GM18498 (cell line): ENCODE results near the gene ARHGAP24.

Experiments used
- ATAC-seq: cut with Tn5 transposase; IDR thresholded peaks from one replicate; pipeline ENCODE4 v1.9.1; 2021; ENCODE audit warnings: mild to moderate bottlenecking, moderate library complexity; ENCODE audit not compliant: unreplicated experiment

Gene ARHGAP24

DNA sequence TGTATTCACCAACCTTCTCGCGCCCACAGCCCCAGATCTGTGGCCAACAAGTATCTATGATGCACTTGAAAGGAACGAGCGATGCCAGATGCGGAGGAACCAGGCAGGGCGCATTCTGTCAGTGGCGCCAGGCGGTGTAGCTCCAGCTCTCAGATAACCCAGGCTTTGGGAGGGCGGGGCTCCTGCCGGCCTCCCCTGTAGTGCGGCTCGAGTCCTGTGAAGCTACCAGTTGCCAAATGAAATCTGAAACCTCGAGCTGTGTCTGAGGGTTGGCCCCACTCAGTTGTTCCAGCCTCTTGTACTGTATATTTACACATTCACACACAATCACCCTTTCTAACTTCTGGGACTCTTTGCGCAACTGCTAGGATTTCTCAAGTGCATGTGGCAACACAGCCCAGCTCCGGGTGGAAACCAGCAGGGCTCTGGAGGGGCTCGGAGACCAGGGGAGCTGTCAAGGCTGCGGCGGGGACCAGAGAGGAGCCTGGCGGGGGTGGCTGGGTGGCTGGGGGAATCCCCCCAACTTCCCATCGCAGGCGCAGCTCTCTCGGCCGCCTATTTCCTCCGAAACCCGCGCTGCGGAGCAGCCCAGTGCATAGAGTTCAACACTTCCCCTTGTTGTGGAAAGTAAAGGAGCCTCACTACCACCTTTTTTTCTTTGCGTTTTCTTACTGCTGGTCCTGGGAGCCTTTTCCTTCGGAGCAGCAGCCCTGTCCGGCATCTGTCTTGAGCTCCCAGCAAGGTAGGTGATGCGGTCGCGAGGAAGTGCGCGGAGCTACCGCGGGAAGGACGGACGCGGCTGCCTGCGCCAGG, at the start of gene ARHGAP24:
Gene ARHGAP24, plus strand, starts transcription at position 333 of the 813 bp plus-strand sequence.
- peak; percentile 89 for ATAC-seq

DNA sequence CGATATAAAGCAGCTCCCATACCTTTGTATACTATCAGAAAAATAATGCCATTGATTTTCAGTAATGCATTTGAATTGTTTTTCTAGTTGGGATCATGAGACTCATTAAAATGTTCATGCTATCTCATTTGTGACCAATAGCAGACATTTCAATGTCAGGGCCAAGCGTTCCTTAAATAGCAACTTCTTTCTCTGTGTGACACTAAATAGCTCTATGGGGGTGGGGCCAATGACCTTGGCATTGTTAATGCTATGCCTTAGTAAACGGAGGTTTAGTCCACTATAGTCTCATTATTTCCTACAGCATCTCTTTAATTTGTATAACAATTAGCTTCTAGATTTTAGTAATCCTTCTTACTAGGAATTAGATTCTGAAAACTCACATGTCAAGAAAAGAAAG, 48.6 kb upstream of the ARHGAP24 start:
- no peak for ATAC-seq

DNA sequence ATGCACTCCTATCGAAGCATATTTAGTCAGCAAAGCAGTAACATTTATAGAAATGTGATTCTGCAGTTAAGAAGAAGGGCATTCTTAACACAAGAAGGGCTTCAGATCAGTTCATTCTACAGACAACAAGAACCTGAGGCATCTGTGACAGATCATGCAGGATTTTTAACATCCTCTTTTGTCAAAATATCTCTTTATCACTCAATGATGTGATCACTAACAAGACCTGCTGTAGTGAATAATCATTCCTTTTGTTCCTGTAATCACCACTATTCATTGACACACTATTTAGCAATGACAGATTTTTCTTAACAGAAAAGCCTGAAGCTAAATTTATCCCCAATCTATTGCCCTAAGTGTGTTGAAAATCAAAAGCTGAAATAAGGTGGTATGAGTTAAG, 47.8 kb upstream of the ARHGAP24 start:
- no peak for ATAC-seq

DNA sequence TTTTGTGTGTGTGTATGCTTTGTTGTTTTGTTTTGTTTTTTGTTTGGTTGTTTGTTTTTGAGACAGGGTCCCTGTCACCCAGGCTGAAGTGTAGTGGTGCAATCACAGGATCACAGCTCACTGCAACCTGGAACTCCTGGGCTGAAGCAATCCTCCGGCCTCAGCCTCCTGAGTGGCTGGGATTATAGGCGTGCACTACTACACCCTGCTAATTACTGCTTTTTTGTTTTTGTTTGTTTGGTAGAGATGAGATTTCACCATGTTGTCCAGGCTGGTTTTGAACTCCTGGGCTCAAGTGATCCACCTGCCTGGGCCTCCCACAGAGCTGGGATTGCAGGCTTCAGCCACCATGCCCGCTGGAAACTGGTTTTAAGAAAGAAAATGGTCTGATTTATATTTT, 44.7 kb upstream of the ARHGAP24 start:
- no peak for ATAC-seq

DNA sequence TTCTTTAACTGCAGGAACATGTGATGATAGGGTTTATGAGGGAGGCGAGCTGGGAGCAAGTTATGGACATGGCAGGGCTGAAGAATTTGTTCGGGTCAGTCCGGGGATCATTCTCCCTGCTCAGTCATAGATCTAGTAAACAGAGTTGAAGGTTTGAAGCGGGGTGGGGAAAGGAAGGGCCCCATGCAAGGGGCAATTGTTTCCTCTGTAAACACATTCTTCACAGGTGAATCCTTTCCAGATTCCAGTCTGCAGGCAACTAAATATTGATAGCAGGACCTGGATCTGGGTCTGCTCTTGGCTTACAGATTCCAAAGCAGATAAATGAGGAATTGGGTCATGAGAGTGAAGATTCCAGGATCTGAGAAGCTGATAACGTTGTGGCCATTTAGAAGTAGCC, 44.3 kb upstream of the ARHGAP24 start:
- no peak for ATAC-seq

DNA sequence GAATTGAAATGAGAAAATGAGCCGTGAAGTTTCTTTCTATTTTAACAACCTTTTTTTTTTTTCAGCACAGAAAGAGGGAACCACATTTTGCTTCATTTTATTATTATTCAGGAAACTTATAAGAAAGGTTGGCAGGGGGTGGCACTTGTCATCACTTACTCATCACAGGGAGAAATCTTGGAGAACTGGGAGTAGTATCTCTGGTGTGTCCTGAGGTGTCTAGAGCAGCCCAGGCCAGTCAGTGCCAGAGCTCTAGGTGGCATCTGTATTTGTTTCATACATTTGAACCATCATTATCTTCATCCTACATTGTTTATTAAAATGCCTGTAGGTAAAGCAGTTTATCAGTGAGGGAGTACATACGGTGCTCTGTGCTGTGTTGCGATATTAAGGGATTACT, 43.8 kb upstream of the ARHGAP24 start:
- ATAC-seq: no peak

DNA sequence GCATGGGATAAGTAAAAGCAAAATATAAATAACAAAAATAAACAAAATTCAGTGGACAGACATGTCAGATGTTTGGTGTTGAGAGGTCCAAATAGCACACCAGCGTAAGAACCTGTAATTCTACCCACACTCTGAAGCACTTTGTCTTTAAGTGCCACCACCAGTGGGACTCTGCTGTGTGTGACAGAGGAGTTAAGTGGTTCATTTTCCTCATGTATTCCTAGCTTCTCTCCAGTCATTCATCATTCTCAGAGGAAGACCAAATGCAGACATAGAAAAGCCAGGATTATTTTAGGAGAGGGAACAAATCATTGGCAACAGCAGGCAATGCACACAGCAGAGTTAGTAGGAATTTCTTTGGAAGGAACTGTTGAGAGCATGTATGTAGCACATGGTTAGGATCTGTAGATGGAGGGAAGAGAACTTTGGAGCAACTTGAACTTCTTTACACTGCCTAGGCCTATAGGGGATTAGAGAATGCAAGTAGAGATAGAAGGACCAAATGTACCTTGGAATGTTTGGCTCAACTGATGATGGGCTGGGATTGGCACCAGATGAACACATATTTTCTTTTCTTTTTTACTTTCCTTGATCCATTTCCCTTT, 43.0 kb upstream of the ARHGAP24 start:
- ATAC-seq: no peak

DNA sequence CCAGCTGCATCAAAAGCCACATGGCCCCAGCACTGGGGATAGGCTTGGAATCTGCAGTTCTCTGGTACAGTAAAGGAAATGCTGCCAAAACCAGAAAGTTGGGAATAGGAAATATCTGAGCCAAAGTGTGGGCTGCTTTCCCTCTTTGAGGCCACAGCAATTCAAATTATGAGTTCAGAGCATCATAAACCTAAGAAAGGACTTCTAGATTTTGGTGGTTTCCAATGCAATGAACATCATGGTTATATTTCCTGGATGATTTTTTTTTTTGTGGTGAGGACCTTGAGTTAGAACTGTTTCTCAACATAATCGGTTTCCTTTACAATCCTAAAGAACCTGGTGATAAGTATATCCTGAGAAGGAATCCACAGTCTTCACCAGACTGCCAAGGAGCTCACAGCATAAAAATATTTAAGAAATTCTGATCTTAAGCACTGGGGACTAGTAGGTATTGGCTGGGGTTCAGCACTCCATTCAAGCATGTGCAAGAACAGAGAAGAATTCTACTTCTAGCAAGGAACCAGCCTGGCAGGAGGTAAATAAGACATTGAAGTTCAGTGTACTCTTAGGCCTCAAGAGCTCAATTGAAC, 29.8 kb upstream of the ARHGAP24 start:
- ATAC-seq: no peak

DNA sequence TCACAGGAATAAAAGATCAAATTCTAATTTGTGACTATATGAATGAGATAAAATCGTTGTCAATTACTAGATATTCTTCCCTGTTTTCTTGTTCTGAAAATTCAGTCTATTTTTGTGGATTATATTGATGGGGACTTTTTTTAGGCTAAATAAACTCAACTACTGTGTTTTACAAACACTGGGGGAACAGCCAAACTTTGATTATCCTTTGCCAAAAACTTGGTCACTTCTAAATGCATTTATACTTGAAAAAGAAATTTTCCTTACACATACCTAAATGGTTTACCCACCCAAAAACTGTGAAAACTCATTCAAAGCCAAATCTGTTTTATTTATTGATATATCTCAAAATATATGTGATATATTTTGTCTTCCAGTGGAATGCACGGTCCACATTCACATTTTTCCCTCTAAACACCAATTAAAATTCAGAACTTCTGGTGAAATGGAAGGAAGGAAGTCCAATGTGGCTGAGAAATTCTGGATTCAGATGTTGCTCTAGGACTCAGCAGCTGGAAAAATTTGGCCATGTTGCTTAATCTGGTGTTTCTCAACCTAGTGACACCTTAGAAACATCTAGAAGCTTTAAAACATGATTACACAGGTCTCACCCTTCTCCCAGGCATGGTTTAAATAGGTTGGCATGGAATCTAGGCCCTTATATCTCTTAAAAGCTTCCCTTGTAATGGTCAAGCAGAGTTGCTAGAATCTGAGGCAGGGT, 28.6 kb upstream of the ARHGAP24 start:
- no peak for ATAC-seq

DNA sequence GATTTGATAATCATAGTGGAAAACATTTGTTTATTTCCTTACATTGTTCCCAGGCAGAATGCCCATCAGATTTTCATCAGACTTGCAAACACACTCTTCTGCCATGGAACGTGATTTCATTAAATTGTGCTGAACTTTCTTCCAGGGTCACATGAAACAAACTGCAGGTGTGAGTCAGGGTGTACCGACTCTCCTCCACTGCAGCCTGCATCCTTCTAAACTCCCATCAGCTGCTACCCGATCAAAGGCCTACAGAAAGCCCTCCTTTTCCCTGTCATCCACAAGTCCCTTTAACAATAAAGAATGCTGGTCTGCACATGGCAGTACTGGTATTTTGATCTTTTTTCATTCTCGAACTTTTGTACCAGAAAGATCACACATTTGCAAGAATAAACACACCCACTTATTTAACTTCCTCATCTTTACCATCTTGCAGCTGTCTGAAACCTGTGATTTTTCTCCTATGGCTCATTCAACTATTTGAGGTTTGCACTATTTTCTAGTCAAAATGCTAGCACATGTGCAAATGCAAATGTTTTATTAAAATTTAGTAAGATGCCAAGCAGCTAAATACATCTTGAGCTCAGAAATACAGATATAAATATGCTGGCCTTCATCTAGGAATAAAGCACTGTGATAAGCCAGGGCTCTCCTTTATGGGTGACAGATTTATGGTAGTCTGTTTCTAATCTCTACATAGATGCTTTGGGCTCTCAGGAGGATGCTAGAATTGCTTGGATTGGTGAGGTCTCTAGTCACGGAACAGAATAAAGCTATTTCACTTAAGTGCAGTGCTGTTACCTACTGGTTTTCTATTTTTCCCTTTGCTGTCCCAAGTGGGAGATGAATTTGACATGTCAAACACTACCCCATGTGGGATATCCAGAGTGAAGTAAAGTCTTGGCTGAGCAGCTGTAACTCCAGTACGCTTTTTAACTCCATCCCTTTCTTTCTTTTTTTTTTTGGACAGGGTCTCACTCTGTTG, 25.8 kb upstream of the ARHGAP24 start:
- no peak for ATAC-seq

DNA sequence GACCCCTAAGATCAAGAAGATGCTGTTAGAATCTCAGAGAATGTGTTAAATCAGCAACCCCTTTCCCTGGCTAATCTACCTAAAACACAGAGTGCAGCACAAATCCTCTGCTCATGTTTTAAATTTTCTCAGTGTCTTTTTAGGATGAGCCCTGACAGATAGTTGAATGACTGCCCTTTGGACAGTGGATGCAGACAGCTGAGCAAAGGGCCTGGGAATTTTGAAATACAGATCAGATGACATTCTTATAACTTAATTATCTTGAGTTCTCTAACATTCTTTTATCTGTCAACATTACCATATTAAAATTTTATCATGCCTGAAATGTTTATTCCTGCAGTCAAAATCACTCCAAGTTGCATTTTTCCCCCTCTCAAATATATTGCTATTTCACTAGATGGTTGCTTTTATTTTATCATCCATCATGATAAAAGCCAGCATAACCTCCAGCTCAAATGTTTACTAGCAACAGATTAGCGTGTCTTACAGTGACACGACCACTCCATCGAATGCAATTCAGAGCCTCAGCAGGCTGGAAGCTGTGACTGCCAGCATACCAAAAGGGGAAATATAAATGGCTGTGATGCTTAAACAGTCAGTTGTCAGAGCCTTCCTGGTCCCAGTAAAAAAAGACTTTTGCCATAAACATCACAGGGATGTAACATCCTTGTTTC, 22.8 kb upstream of the ARHGAP24 start:
- no peak for ATAC-seq

DNA sequence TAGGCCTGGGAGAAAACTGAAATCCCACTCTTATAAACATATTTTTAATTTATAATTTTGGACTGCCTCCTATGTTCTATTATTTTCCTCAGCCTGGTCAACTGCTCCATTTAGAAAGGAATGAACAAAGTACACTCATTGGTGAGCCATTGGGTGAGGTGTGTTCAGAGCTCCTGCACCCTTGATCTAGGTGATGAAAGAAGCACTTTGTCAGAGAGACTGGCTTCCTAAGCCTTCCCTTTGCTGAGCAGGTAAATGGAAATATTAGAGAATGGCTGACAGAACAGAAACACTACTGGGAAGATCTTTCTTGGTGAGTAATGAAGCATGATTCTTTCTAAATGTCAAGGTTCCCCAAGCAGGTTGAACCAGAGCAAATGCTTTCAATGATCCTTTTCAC, 19.0 kb upstream of the ARHGAP24 start:
- no peak for ATAC-seq

DNA sequence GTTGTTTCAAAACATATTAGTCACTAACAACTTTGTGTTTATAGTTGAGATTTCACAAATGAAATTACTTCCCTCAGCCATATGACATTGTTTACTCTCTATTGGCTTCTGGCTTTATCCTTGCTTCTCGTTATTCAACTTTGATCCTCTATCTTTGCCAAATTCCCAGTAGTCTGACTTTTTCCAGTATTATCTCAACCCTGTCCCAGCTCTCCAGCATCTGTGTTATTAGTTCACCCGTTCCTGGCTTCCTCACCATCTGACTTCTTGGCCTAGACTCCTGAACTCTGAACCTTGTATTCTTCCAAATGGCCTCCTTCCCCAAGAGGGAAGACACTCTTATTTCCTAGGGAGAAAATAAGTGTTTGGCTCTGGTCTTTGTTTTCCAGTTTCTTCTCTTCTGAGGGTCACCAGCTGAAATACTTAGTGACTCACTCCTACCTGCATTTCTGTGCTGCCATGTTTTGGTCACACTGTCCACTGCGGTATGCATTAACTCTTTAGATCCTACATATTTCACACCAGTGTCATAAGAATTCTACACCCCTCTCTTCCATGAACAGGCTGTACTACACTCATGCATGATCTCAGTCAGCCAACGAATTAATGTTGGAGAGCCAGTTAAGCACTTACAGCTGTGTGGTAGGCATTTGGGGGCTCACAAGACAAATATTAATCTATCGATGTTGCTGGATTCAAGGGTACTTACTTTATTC, 17.0 kb upstream of the ARHGAP24 start:
- no peak for ATAC-seq

DNA sequence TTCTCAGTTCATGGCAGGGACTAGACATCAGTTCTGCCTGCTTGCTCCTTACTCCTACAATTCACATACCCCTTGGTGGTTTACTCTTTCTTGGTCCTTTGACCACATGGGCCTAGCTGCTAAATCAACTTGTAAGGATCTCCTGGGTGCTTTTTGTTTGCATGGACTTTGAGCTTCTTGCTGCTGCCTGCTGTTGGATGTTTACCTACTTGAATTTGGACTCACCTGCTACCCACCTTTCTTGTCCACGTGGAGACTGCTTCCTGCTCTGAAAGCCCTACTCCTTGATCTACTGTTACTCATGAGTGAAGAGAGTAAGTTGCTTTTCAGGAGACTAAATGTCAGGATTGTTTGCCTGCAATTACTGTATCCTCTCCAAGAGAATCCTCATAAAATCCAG, 15.2 kb upstream of the ARHGAP24 start:
- ATAC-seq: no peak

DNA sequence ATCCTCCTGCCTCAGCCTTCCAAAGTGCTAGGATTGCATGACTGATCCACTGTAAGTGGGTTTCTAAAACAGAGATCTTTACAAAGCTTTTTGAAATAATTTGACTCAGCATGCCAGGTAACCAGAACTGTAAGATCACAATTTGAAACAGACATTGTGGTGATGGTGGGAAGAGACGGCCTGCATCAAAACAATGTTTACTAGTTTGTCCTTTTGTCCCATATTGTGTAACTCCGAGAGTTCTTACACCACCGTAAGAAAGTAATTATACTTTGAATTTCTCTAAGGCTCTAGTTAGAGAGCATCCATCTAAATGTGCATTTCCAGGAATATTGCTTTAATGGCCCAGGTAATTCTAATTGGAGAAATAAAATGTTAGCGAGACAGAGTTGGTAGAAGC, 594 bp upstream of the ARHGAP24 start:
- no peak for ATAC-seq

DNA sequence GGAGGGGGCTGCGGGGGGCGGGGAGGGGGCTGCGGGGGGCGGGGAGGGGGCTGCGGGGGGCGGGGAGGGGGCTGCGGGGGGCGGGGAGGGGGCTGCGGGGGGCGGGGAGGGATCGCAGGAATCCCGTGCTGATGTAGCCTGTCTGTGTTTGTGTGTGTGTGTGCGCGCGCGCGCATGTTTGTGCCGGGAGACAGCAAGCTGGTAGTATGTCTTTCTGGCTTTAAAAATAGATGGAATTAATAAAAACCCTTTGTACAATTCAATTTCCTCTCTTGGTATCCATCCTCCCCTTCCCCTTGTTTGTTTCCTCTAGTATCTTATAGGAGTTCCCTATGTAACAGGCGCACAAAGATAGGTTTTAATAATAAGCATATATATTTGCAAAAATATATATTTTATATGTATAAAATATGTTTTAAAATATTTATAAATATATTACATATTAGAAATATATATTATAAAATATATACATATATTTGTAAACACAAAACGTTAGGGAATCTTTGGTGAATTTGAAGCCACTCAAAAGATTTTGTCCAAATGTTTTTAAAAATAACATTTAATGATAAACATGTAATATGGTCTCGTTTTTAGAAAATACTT, 782 bp downstream of the ARHGAP24 start:
- no peak for ATAC-seq

DNA sequence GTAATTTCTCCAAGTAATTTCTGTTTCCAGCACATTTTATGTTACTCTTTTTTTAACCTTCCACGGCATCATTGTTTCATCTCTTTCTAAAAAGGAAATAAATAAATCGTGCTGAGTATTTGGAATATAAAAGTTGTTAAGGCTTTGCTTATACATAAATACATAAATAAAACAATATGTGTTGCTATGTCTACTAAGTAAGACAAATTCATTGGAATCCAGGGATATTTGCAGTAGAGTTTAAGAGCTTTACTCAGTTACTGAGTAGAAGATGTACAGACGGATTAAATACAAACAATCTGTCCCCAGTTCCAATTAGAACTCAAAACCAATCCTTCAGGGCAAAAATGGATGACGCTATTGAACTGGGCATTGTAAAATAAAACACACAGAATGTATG, 1.4 kb downstream of the ARHGAP24 start:
- ATAC-seq: no peak

DNA sequence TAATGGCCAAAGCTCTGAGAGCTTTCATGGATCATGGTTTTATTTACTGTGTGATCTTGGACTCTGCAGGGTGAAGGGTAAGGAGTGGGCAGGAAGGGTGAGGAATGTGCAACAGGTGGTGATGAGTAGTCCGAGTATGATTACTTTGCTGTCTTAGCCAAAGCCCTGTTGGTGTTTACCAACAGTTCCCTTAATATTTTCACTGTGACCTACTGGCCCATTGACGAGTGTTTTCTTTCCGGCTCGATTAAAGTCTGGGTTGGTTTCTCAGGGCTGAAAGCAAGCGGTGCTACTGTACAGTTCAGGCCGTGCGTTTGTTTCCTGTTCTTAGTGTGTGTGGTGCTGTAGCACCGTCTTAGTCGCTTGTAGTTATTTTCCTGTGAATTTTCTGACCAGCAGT, 2.6 kb downstream of the ARHGAP24 start:
- no peak for ATAC-seq

DNA sequence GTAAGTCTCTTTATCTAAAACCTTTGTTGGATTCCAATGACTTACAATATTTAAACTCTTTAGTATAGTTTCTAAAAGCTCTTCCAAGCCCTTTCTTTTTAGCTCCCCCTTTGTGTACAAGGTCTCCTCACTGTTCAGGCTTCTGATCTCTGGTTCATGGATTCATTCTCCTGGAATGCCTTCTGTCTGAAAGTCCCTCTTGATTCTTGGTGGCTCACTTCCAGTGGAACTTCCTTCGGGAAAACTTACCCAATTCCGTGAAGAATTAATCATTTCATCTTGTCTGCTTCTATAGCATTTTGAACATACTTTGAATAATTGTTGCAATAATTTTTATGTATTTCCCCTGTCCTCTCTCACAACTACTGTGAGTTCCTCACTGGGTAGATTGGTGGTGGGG, 3.6 kb downstream of the ARHGAP24 start:
- ATAC-seq: no peak
